HG02885 (cell line): ENCODE results near the gene KRTAP19-2.
"Not testable (repeated sequence)": the region's sequence is repeated elsewhere in the genome, so short reads cannot be mapped to it uniquely, and the experiment has no call there.

Source experiments
- ATAC-seq: cut with Tn5 transposase; IDR thresholded peaks from one replicate; pipeline ENCODE4 v1.9.1; 2021; ENCODE audit warnings: mild to moderate bottlenecking; ENCODE audit not compliant: unreplicated experiment, poor library complexity

Gene KRTAP19-2

DNA sequence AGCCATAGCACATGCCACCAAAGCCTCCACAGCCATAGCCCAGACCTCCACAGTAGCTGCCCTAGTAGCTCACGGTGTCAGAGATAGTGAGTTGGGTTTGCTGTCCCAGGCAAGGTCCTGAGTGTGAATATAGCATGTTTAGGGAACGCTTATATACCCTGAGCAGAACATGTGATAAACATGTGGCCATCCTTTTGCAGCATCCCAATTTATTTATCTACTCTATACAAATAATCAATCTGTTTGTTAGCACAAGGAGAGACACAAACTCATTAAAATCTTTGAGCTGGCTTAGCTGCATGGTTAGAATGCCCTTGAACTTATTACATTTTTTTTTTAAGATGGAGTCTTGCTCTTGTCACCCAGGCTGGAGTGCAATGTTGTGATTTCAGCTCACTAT is at the start of gene KRTAP19-2:
TSS of gene KRTAP19-2 (minus strand) at position 101 of the 400 bp plus-strand sequence. CDS start at position 13, 88 bp downstream.
- ATAC-seq = no peak

DNA sequence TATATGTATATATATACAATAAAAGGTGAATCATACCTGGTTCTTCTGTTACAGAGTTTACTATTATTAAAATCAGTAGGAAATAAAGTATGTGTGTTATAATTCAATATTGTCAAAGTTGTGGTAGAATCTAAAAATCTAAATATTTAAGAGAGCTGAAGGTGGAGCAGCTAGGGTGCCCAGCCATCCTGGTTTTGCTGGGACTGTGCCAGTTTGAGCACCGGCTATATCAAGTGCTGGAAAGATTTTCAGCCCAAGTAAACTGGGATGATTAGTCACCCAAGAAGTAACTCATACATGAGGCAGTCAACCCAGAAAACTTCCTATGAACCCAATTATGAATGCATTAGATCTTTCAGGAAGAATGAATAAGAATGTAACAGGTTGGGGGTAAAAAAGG is 31.6 kb upstream of the KRTAP19-2 start:
- ATAC-seq = no peak

DNA sequence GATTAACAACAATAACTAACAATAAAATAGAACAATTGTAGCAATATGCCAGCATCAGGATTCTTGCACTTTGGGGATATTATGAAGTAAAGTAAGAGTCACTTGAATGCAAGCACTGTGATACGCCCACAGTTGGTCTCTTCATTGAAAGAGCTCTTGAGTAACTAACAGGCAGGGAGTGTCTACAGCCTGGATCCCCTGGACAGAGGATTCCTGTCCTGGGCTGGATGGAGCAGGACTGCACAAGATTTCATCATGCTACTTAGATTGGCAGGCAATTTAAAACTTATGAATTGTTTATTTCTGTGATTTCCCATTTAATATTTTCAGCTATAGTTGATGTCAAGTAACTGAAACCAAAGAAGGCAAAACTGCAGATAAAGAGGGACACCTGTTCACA is 28.4 kb upstream of the KRTAP19-2 start:
- no peak for ATAC-seq

DNA sequence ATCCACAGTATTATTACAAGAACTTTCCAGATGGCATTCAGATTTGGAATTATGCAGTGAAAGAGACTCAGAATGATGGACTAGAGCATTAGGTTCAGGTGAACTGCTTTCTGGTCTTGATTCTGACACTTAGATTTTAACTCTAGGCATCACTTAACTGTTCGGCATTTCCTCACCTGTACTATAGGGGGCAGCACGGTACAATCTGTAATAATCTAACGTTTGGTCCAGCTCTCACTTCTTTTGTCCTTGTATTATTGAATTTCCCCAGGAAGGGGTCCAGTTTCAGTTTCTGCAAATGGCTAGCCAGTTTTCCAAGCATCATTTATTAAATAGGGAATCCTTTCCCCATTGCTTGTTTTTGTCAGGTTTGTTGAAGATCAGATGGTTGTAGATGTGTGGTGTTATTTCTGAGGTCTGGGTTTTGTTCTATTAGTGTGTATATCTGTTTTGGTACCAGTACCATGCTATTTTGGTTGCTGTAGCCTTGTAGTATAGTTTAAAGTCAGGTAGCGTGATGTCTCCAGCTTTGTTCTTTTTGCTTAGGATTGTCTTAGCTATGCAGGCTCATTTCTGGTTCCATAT is 18.5 kb upstream of the KRTAP19-2 start:
- not testable (repeated sequence) for ATAC-seq

DNA sequence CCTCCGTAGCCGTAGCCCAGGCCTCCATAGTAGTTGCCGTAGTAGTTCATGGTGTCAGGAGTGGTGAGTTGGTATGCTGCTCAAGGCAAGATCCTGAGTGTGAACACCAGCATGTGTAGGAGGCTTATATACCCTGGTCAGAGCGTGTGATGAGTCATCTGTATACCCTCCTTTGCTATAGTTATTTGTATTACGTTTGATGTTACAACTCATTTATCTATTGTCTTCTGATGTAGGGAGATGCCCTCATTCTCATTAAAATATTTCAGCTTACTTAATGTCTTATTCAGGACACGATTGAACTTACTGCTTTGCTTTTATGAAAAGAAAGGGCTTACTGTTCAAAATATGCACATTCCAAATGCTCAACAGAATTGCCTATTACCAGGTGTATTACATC is 14.8 kb upstream of the KRTAP19-2 start, which contains the start of gene KRTAP19-5:
TSS of gene KRTAP19-5 (minus strand) at position 101 of the 400 bp plus-strand sequence. CDS start at position 50, 51 bp downstream.
- no peak for ATAC-seq

DNA sequence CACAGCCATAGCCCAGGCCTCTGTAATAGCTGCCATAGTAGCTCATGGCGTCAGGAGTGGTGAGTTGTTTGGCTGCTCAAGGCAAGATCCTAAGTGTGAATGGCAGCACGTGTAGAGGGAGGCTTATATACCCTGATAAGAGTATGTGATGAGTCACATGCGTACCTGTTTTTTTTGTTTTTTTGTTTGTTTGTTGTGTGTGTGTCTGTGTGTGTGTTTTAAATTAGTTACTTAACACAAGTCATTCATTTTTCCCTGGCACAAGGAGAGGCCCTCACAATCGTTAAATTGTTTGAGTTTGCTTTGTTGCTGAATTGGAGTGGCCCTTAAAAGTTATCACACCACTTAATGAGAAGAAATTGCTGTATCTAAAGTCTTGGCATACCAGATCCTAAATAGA is 9.8 kb upstream of the KRTAP19-2 start, which contains the start of gene KRTAP19-4:
TSS of gene KRTAP19-4 (minus strand) at position 101 of the 400 bp plus-strand sequence. CDS start at position 46, 55 bp downstream.
- ATAC-seq = no peak

DNA sequence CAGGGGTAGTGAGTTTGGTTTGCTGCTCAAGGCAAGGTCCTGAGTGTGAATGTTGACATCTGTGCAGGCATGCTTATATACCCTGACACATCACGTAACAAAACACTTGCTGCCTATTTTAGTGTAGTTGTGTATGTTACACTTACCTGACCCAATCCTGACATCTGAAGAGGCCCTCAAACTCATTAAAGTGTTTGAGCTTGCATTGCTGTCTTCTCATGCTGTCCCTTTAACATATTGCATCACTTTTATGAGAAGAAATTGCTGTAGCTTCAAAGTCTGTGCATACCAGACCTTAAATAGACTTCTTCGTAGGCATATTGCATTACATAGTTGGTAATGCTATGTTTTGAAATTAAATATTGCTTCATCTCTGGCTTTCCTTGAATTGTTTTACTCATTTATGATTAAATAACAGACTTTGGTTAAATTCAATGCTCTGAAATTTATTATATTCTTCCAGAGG is 4.8 kb upstream of the KRTAP19-2 start, which contains the start of gene KRTAP19-3:
TSS of gene KRTAP19-3 (minus strand) at position 51 of the 466 bp plus-strand sequence. CDS start 56 bp downstream, outside the sequence.
- no peak for ATAC-seq

DNA sequence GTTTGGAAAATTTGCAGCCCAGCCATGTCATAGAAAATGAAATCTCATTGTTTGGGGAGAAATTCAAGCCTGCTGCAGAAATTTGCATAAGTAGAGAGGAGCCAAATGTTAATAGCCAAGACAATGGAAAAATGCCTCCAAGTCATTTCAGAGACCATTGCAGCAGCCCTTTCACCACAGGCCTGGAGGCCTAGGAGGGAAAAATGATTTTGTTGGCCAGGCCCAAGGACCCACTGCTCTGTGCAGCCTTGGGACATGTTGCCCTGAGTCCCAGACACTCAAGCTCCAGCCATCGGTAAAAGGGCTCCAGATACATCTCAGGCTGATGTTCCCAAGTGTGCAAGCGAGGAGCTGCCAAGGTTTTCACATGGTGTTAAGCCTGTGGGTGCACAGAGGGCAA is 1.1 kb downstream of the KRTAP19-2 start:
- ATAC-seq = no peak

- ATAC-seq = no peak
Measured at GRCh38 chr21:30482130-30482529, 5.1 kb downstream of the KRTAP19-2 start.

DNA sequence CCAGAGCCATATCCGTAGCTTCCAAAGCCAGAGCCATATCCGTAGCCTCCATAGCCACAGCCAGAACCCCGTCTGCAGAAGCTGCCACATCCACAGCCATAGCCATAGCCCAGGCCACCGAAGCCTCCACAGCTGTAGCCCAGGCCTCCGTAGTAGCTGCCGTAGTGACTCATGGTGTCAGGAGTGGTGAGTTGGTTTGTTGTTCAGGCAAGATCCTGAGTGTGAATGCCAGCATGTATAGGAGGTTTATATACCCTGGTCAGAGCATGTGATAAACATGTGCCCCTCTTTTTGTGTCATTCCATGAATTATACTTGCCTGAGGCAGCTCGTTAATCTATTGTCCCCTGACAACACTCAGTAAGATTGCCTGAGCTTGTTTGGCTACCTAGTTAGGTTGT is 7.1 kb downstream of the KRTAP19-2 start, which contains the start of gene KRTAP19-1:
TSS of gene KRTAP19-1 (minus strand) at position 223 of the 400 bp plus-strand sequence. CDS start at position 173, 50 bp downstream.
- no peak for ATAC-seq

- ATAC-seq = no peak
Measured at GRCh38 chr21:30479259-30479658, 8.0 kb downstream of the KRTAP19-2 start.

- no peak for ATAC-seq
Measured at GRCh38 chr21:30478004-30478403, 9.2 kb downstream of the KRTAP19-2 start.

- no peak for ATAC-seq
Measured at GRCh38 chr21:30468900-30469714, 18.1 kb downstream of the KRTAP19-2 start.

GRCh38 chr21:30463713-30464112 is 23.5 kb downstream of the KRTAP19-2 start:
- ATAC-seq = no peak

GRCh38 chr21:30448514-30448913 is 38.7 kb downstream of the KRTAP19-2 start:
- no peak for ATAC-seq

DNA sequence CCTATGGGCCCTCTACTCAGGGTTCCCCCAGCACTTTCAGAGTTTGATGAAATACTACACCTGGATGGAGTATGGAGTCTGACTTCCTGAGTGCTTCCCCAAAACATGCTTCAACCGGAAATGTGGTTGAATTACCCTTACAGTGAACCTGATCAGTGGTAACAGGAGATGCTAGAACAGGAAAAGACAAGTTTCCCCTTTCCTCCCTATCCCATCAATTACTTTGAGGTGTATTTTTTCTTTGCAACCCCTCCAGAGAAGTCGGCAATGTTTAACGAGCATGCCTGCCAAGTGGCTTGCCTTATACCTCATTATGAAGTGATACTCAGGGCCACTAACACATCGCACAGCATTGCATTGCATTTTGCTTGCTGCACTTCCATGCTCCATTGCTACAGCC is 40.2 kb downstream of the KRTAP19-2 start:
- ATAC-seq = no peak

- ATAC-seq = no peak
Measured at GRCh38 chr21:30444204-30444603, 43.0 kb downstream of the KRTAP19-2 start.

- ATAC-seq = no peak
Measured at GRCh38 chr21:30443226-30443625, 44.0 kb downstream of the KRTAP19-2 start.

DNA sequence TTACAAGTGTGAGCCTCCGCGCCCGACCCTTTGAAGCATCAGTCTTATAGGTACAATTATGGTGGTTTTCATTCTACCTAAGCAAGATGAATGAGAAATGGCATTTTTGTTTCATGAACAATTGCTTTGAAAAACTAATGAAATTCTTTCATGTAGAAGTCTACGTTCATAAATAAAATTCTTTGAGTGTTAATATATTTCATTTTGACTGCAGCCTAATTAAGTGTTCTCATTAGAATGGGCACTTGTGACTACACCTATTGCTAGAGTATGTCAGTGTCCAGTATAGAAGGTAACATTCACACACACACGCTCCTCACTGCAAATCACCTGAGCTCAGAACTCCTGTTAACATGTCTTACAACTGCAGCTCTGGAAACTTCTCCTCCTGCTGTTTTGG is 47.3 kb downstream of the KRTAP19-2 start, which contains the start of gene KRTAP15-1:
TSS of gene KRTAP15-1 (plus strand) at position 301 of the 400 bp plus-strand sequence. CDS start at position 354, 53 bp downstream.
- no peak for ATAC-seq
